Dendritic cell treated with granulocyte-macrophage colony-stimulating factor and Interleukin-4, amounts not matched to agents 40 ng/mL and 50 ng/mL, for 4 days (primary cell): ENCODE measurements around the gene CSNK1E.

Experiments
- H3K27ac Mint-ChIP-seq: one replicate; pipeline ENCODE4 v1.8.0; 2022; ENCODE audit warnings: mild to moderate bottlenecking, mixed read lengths
- H3K27me3 Mint-ChIP-seq: one replicate; pipeline ENCODE4 v1.8.0; 2022; ENCODE audit warnings: mild to moderate bottlenecking, mixed read lengths
- H3K36me3 Mint-ChIP-seq: one replicate; pipeline ENCODE4 v1.8.0; 2022; ENCODE audit warnings: low read depth, mixed read lengths
- H3K4me1 Mint-ChIP-seq: one replicate; pipeline ENCODE4 v1.8.0; 2022; ENCODE audit warnings: low read depth, mixed read lengths
- H3K4me3 Mint-ChIP-seq: one replicate; pipeline ENCODE4 v1.8.0; 2022; ENCODE audit warnings: mild to moderate bottlenecking, moderate library complexity, mixed read lengths
- H3K9me3 Mint-ChIP-seq: one replicate; pipeline ENCODE4 v1.8.0; 2022; ENCODE audit warnings: mixed read lengths
- intact Hi-C: fragments of 100-400 bp; cut with micrococcal nuclease; formaldehyde crosslinking; loops from one replicate; pipeline ENCODE4 v1.15.0; 2022

The CSNK1E gene

GRCh38 chr22:38292694-38293093, 24.5 kb downstream of the CSNK1E start:
- Mint-ChIP-seq H3K27ac (no peak overlapping the region), H3K27me3 (peaks cover 4% of the 10 kb centered on the region), H3K4me3 (no peak overlapping the region), H3K9me3 (no peaks in the 10 kb centered on the region), H3K36me3 (peaks cover 83% of the 10 kb centered on the region), H3K4me1 (peaks cover 6% of the 10 kb centered on the region)
- intact Hi-C loops = no loop called here

- peaks cover 20% of the 10 kb centered on the region for H3K4me1 Mint-ChIP-seq
- intact Hi-C loops = no loop called here
- no peak overlapping the region for H3K27ac Mint-ChIP-seq
- H3K9me3 Mint-ChIP-seq = no peaks in the 10 kb centered on the region
- H3K36me3 Mint-ChIP-seq = peaks cover 69% of the 10 kb centered on the region
- H3K27me3 Mint-ChIP-seq = peaks cover 7% of the 10 kb centered on the region
- no peak overlapping the region for H3K4me3 Mint-ChIP-seq
Measured at GRCh38 chr22:38291201-38291777, 25.9 kb downstream of the CSNK1E start.

- Mint-ChIP-seq H3K27me3 (peaks cover 7% of the 10 kb centered on the region), H3K36me3 (peaks cover 60% of the 10 kb centered on the region), H3K9me3 (no peaks in the 10 kb centered on the region), H3K4me3 (no peak overlapping the region), H3K27ac (no peak overlapping the region), H3K4me1 (peaks cover 24% of the 10 kb centered on the region)
- intact Hi-C loops = no loop called here
Measured at GRCh38 chr22:38290347-38290746, 26.9 kb downstream of the CSNK1E start.

- no peak overlapping the region for H3K27ac Mint-ChIP-seq
- intact Hi-C loops = no loop called here
- peaks cover 28% of the 10 kb centered on the region for H3K4me1 Mint-ChIP-seq
- H3K36me3 Mint-ChIP-seq = peaks cover 53% of the 10 kb centered on the region
- no peaks in the 10 kb centered on the region for H3K9me3 Mint-ChIP-seq
- H3K27me3 Mint-ChIP-seq = peaks cover 5% of the 10 kb centered on the region
- no peak overlapping the region for H3K4me3 Mint-ChIP-seq
Measured at GRCh38 chr22:38289583-38290082, 27.6 kb downstream of the CSNK1E start.

GRCh38 chr22:38286915-38287669, 30.1 kb downstream of the CSNK1E start:
- intact Hi-C loops = no loop called here
- no peak overlapping the region for H3K27ac Mint-ChIP-seq

GRCh38 chr22:38285018-38285417, 32.2 kb downstream of the CSNK1E start:
- Mint-ChIP-seq H3K9me3 (no peaks in the 10 kb centered on the region), H3K4me3 (no peak overlapping the region), H3K27me3 (peaks cover 9% of the 10 kb centered on the region), H3K27ac (no peak overlapping the region), H3K4me1 (peaks cover 39% of the 10 kb centered on the region), H3K36me3 (peaks cover 12% of the 10 kb centered on the region)
- intact Hi-C loops = no loop called here

More at GRCh38 chr22:38286915-38287669, 30.1 kb downstream of the CSNK1E start:
- Mint-ChIP-seq H3K4me3 (no peak overlapping the region), H3K27me3 (peaks cover 7% of the 10 kb centered on the region), H3K4me1 (peaks cover 42% of the 10 kb centered on the region), H3K9me3 (no peaks in the 10 kb centered on the region), H3K36me3 (peaks cover 27% of the 10 kb centered on the region)

GRCh38 chr22:38284042-38284402, 33.2 kb downstream of the CSNK1E start:
- Mint-ChIP-seq H3K27me3 (peaks cover 12% of the 10 kb centered on the region), H3K36me3 (peaks cover 5% of the 10 kb centered on the region), H3K4me3 (no peak overlapping the region), H3K4me1 (peaks cover 36% of the 10 kb centered on the region), H3K9me3 (no peaks in the 10 kb centered on the region), H3K27ac (no peak overlapping the region)
- intact Hi-C loops = no loop called here

- Mint-ChIP-seq H3K4me3 (no peak overlapping the region), H3K27ac (no peak overlapping the region), H3K9me3 (no peaks in the 10 kb centered on the region), H3K4me1 (peaks cover 33% of the 10 kb centered on the region), H3K36me3 (no peaks in the 10 kb centered on the region), H3K27me3 (peaks cover 16% of the 10 kb centered on the region)
- intact Hi-C loops = no loop called here
Measured at GRCh38 chr22:38282397-38282796, 34.8 kb downstream of the CSNK1E start.

- peaks cover 41% of the 10 kb centered on the region for H3K27me3 Mint-ChIP-seq
- peaks cover 29% of the 10 kb centered on the region for H3K4me1 Mint-ChIP-seq
- intact Hi-C loops = no loop called here
- peaks cover 5% of the 10 kb centered on the region for H3K36me3 Mint-ChIP-seq
- no peak overlapping the region for H3K4me3 Mint-ChIP-seq
- H3K27ac Mint-ChIP-seq = no peak overlapping the region
- H3K9me3 Mint-ChIP-seq = no peaks in the 10 kb centered on the region
Measured at GRCh38 chr22:38276166-38276565, 41.1 kb downstream of the CSNK1E start.

- peaks cover 32% of the 10 kb centered on the region for H3K27me3 Mint-ChIP-seq
- peak overlapping the region; percentile 81 for H3K4me3 Mint-ChIP-seq
- intact Hi-C loops = loop anchor here (2.0 kb wide), 1 partner anchor 44 kb away; the partner anchor contains the start of gene CSNK1E
- peaks cover 50% of the 10 kb centered on the region for H3K4me1 Mint-ChIP-seq
- peak overlapping the region; percentile 90 for H3K27ac Mint-ChIP-seq
- H3K36me3 Mint-ChIP-seq = peaks cover 5% of the 10 kb centered on the region
- H3K9me3 Mint-ChIP-seq = no peaks in the 10 kb centered on the region
Measured at GRCh38 chr22:38273135-38273826, 44.0 kb downstream of the CSNK1E start.

GRCh38 chr22:38272373-38273134, 44.7 kb downstream of the CSNK1E start, which contains the start of gene TMEM184B:
Gene TMEM184B (minus strand): TSS chr22:38273010. CDS start chr22:38247961, 25,049 bp downstream.
- peaks cover 29% of the 10 kb centered on the region for H3K27me3 Mint-ChIP-seq
- intact Hi-C loops = loop anchor here (2.0 kb wide), 1 partner anchor 44 kb away; the partner anchor contains the start of gene CSNK1E
- peaks cover 54% of the 10 kb centered on the region for H3K4me1 Mint-ChIP-seq
- H3K27ac Mint-ChIP-seq = peak within 1 kb of the TSS; percentile 90
- peak within 1 kb of the TSS; percentile 89 for H3K4me3 Mint-ChIP-seq
- H3K9me3 Mint-ChIP-seq = no peaks in the 10 kb centered on the region
- H3K36me3 Mint-ChIP-seq = peaks cover 5% of the 10 kb centered on the region

GRCh38 chr22:38271927-38272372, 45.3 kb downstream of the CSNK1E start:
- Mint-ChIP-seq H3K27me3 (peaks cover 26% of the 10 kb centered on the region), H3K4me3 (peak overlapping the region; percentile 89), H3K27ac (peak overlapping the region; percentile 90), H3K4me1 (peaks cover 60% of the 10 kb centered on the region), H3K9me3 (no peaks in the 10 kb centered on the region), H3K36me3 (peaks cover 5% of the 10 kb centered on the region)
- intact Hi-C loops = loop anchor here (2.0 kb wide), 1 partner anchor 45 kb away; the partner anchor contains the start of gene CSNK1E

GRCh38 chr22:38271101-38271500, 46.1 kb downstream of the CSNK1E start:
- Mint-ChIP-seq H3K9me3 (no peaks in the 10 kb centered on the region), H3K4me3 (no peak overlapping the region), H3K36me3 (peaks cover 5% of the 10 kb centered on the region), H3K27me3 (peaks cover 20% of the 10 kb centered on the region), H3K27ac (no peak overlapping the region), H3K4me1 (peaks cover 62% of the 10 kb centered on the region)
- intact Hi-C loops = no loop called here
